Liver (tissue), 9 donors: Measurements from ENCODE around the gene GALNT14. TPM values are rescaled to one million over a fixed set of nuclear protein-coding genes. Genes with fewer than 3 reads are reported as not detected.

Experiments
- DNase-seq: peaks from one replicate; pipeline ENCODE4 v3.0.0-alpha.2; 2017; ENCODE audit warnings: low spot score
- H3K27ac ChIP-seq, 2 donors: one replicate each; pipeline ENCODE4 v1.7.0; 2013; ENCODE audit warnings: inconsistent platforms in 2 of 2, low read length in 2 of 2, control low read depth in 1 of 2, low read depth in 1 of 2, mild to moderate bottlenecking in 1 of 2
- H3K27me3 ChIP-seq, 4 donors: one replicate each; pipeline versions ENCODE4 v1.6.1 to v1.7.0; 2013; ENCODE audit warnings: low read length in 3 of 4, inconsistent platforms in 1 of 4, mild to moderate bottlenecking in 1 of 4, moderate library complexity in 1 of 4; ENCODE audit not compliant: control insufficient read depth in 4 of 4, insufficient read depth in 4 of 4
- H3K36me3 ChIP-seq, 4 donors: one replicate each; pipeline versions ENCODE4 v1.6.1 to v1.7.0; 2013; ENCODE audit warnings: low read length in 3 of 4, mild to moderate bottlenecking in 3 of 4, low read depth in 1 of 4, moderate library complexity in 1 of 4; ENCODE audit not compliant: control insufficient read depth in 4 of 4, insufficient read depth in 3 of 4
- H3K4me1 ChIP-seq, 4 donors: one replicate each; pipeline versions ENCODE4 v1.6.1 to v1.7.0; 2013; ENCODE audit warnings: low read length in 3 of 4, mild to moderate bottlenecking in 3 of 4, moderate library complexity in 1 of 4; ENCODE audit not compliant: control insufficient read depth in 4 of 4, insufficient read depth in 4 of 4
- H3K4me3 ChIP-seq, 3 donors: one replicate each; pipeline versions ENCODE4 v1.6.1 to v1.7.0; 2013; ENCODE audit warnings: low read length in 3 of 3, control low read depth in 1 of 3, low read depth in 1 of 3, mild to moderate bottlenecking in 1 of 3
- H3K9ac ChIP-seq, 2 donors: one replicate each; pipeline ENCODE4 v1.7.0; 2013; ENCODE audit warnings: low read length in 2 of 2, mild to moderate bottlenecking in 2 of 2, moderate library complexity in 2 of 2, control low read depth in 1 of 2, low read depth in 1 of 2
- H3K9me3 ChIP-seq, 4 donors: one replicate each; pipeline versions ENCODE4 v1.6.1 to v1.7.0; 2013; ENCODE audit warnings: low read length in 3 of 4; ENCODE audit not compliant: control insufficient read depth in 4 of 4
- CTCF ChIP-seq: fragments of 150-350 bp; IDR thresholded peaks from 2 replicates; pipeline ENCODE4 v1.5.1; 2017; ENCODE audit warnings: improper control_type of control experiment, low read depth, low read length; ENCODE audit not compliant: missing input control
- EGR1 ChIP-seq, 2 donors: IDR thresholded peaks; 2 replicates each; pipeline ENCODE4 v1.6.1; 2016 to 2018; ENCODE audit warnings: antibody characterized with exemption in 2 of 2, low read depth in 2 of 2
- FOXA1 ChIP-seq: IDR thresholded peaks from 2 replicates; pipeline ENCODE4 v1.6.1; 2016; ENCODE audit warnings: antibody characterized with exemption
- FOXA2 ChIP-seq: IDR thresholded peaks from 2 replicates; pipeline ENCODE4 v1.6.1; 2016; ENCODE audit warnings: antibody characterized with exemption
- GABPA ChIP-seq, 2 donors: IDR thresholded peaks in 1 of 2; conservative IDR thresholded peaks in 1 of 2; 2 replicates each; pipeline ENCODE4 v1.6.1; 2016; ENCODE audit warnings: antibody characterized with exemption in 2 of 2, mild to moderate bottlenecking in 1 of 2, moderate library complexity in 1 of 2
- HNF4A ChIP-seq, 2 donors: conservative IDR thresholded peaks; 2 replicates each; pipeline ENCODE4 v1.6.1; 2016; ENCODE audit warnings: antibody characterized with exemption in 2 of 2, mild to moderate bottlenecking in 2 of 2
- HNF4G ChIP-seq: IDR thresholded peaks from 2 replicates; pipeline ENCODE4 v1.6.1; 2016; ENCODE audit warnings: antibody characterized with exemption
- JUND ChIP-seq, 2 donors: IDR thresholded peaks; 2 replicates each; pipeline ENCODE4 v1.6.1; 2016; ENCODE audit warnings: antibody characterized with exemption in 2 of 2
- NR2F2 ChIP-seq: IDR thresholded peaks from 2 replicates; pipeline ENCODE4 v1.6.1; 2016; ENCODE audit warnings: antibody characterized with exemption
- RAD21 ChIP-seq, 2 donors: IDR thresholded peaks; 2 replicates each; pipeline ENCODE4 v1.6.1; 2016; ENCODE audit warnings: antibody characterized with exemption in 2 of 2, mild to moderate bottlenecking in 2 of 2
- REST ChIP-seq: IDR thresholded peaks from 2 replicates; pipeline ENCODE4 v1.6.1; 2016; ENCODE audit warnings: antibody characterized with exemption, mild to moderate bottlenecking
- RXRA ChIP-seq, 2 donors: IDR thresholded peaks; 2 replicates each; pipeline ENCODE4 v1.6.1; 2017 to 2018; ENCODE audit warnings: antibody characterized with exemption in 2 of 2, mild to moderate bottlenecking in 1 of 2
- YY1 ChIP-seq: IDR thresholded peaks from 2 replicates; pipeline ENCODE4 v1.6.1; 2016; ENCODE audit warnings: antibody characterized with exemption, mild to moderate bottlenecking
- WGBS: extraction: QIAGEN DNeasy Blood & Tissue Kit; methylation state at CpG from one replicate; pipeline ENCODE4 v1.1.7; 2013; 5-methylcytosine and 5-hydroxymethylcytosine counted together
- polyA plus RNA-seq, 2 donors: library from polyadenylated mRNA; stranded (reverse) in 1 of 2; unstranded in 1 of 2; fragments of 200-250 nt in 1 of 2; fragments of >200 nt in 1 of 2; fragmentation: Nextera tagmentation in 1 of 2; extraction: Ambion mirVana in 1 of 2; gene quantifications; one replicate each; pipeline versions ENCODE4 v1.2.1 to v1.2.3, GENCODE V29; 2013 to 2015
- total RNA-seq, 2 donors: library from RNA; depleted of rRNA; stranded (reverse); fragments of >200 nt; gene quantifications; one replicate each; pipeline ENCODE4 v1.2.3, GENCODE V29; 2014
- TF ChIP-seq, protein P1 (sequence below): IDR thresholded peaks from 2 replicates; pipeline ENCODE4 v1.6.1; 2016; ENCODE audit warnings: antibody characterized with exemption
- TF ChIP-seq, protein P2 (sequence below): IDR thresholded peaks from 2 replicates; pipeline ENCODE4 v1.6.1; 2016; ENCODE audit warnings: antibody characterized with exemption
- donor health status: healthy.
- donor health status: healthy.
- donor health status: healthy.
- donor health status: healthy.
- donor health status: healthy.

GALNT14 gene
- total and polyA plus RNA-seq, 4 donors: 0.86 to 2.0 (median 1.5) TPM

GRCh38 chr2:30880516-30880915, 257.7 kb downstream of the GALNT14 start:
- Histone ChIP-seq H3K9me3 (peaks cover 0 to 4% (median 0%) of the 10 kb centered on the region in 4 donors), H3K9ac (no peak overlapping the region), H3K36me3 (no peaks in the 10 kb centered on the region), H3K27ac (no peak overlapping the region), H3K4me3 (no peak overlapping the region), H3K4me1 (no peaks in the 10 kb centered on the region), H3K27me3 (no peaks in the 10 kb centered on the region)
- no peak for DNase-seq
- 77% methylated on average over 3 of the region's 3 CpGs for WGBS
- TF ChIP-seq GABPA (IDR thresholded peaks at IDR 0.05 in 1 of 2, conservative IDR thresholded peaks at IDR 0.05 in 1 of 2) (no peak), HNF4A (conservative IDR thresholded peaks at IDR 0.05) (no peak), RXRA (IDR thresholded peaks at IDR 0.05) (no peak), RAD21 (IDR thresholded peaks at IDR 0.05) (no peak), YY1 (no peak), REST (no peak), EGR1 (IDR thresholded peaks at IDR 0.05; ENCODE audit: low read depth in 2 of 2) (no peak)
- TF ChIP-seq, protein P1, sequence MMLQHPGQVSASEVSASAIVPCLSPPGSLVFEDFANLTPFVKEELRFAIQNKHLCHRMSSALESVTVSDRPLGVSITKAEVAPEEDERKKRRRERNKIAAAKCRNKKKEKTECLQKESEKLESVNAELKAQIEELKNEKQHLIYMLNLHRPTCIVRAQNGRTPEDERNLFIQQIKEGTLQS: no peak

DNA sequence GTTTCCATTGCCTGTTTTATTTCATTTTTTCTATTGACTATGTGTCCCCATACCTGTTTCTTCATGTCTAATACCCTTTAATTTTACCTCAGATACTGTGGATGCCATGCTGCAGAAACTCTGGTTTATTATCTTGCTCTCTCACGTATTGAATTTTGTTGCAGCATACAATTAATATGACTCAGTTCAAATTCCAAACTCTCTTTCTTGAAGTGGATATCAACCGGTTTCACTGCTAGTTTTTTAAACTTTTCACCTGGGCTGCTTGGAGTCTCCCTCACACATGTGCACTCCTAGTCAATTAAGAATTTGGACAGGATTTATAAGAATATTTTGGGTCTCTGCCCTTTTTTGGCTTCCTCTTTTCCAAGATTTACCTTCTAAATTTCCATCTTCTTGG, 260.4 kb downstream of the GALNT14 start:
- Histone ChIP-seq H3K4me1 (no peaks in the 10 kb centered on the region), H3K27ac (no peak overlapping the region), H3K9me3 (peaks cover 0 to 4% (median 0%) of the 10 kb centered on the region in 4 donors), H3K9ac (no peak overlapping the region), H3K36me3 (no peaks in the 10 kb centered on the region), H3K27me3 (no peaks in the 10 kb centered on the region), H3K4me3 (no peak overlapping the region)
- WGBS: 76% methylated on average over 2 of the region's 2 CpGs
- TF ChIP-seq FOXA2 (no peak), CTCF (no peak), REST (no peak), GABPA (IDR thresholded peaks at IDR 0.05 in 1 of 2, conservative IDR thresholded peaks at IDR 0.05 in 1 of 2) (no peak), HNF4G (no peak), FOXA1 (no peak), RAD21 (IDR thresholded peaks at IDR 0.05) (no peak), EGR1 (IDR thresholded peaks at IDR 0.05; ENCODE audit: low read depth in 2 of 2) (no peak), JUND (IDR thresholded peaks at IDR 0.05) (no peak), YY1 (no peak), NR2F2 (no peak)
- TF ChIP-seq, protein P2, sequence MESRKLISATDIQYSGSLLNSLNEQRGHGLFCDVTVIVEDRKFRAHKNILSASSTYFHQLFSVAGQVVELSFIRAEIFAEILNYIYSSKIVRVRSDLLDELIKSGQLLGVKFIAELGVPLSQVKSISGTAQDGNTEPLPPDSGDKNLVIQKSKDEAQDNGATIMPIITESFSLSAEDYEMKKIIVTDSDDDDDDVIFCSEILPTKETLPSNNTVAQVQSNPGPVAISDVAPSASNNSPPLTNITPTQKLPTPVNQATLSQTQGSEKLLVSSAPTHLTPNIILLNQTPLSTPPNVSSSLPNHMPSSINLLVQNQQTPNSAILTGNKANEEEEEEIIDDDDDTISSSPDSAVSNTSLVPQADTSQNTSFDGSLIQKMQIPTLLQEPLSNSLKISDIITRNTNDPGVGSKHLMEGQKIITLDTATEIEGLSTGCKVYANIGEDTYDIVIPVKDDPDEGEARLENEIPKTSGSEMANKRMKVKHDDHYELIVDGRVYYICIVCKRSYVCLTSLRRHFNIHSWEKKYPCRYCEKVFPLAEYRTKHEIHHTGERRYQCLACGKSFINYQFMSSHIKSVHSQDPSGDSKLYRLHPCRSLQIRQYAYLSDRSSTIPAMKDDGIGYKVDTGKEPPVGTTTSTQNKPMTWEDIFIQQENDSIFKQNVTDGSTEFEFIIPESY: no peak
- TF ChIP-seq, protein P1: no peak
- no peak for DNase-seq
